K562 (cell line): ENCODE results near the gene SH2D3A. TPM values are rescaled to one million over a fixed set of nuclear protein-coding genes. Genes with fewer than 3 reads are reported as not detected.

ENCODE experiments used
- ATAC-seq: fragments of 200-7000 bp; cut with Tn5 transposase; 3 replicates; pipeline ENCODE4 v1.9.1; 2020; ENCODE audit warnings: moderate library complexity
- BruUV-seq: library from RNA; stranded (reverse); fragments of 400-500 nt; replicated peaks from 2 replicates; lab custom pipeline; 2021; lab: Mats Ljungman, UMichigan
- CTCF ChIA-PET: fragments of 300-600 bp; formaldehyde crosslinking; extraction: SDS; loops from one replicate; lab custom pipeline; 2021; ENCODE audit warnings: low intra/inter-chr PET ratio; lab: Yijun Ruan, JAX
- POLR2A ChIA-PET: fragments of 300-600, 350-650 bp; sonication (Branson Sonifier 250); formaldehyde crosslinking; extraction: SDS; loops from one replicate; lab custom pipeline; 2021; ENCODE audit warnings: antibody characterized with exemption, inconsistent platforms; lab: Yijun Ruan, JAX
- DNase-seq, 4 experiments: peaks; one replicate each; pipeline versions ENCODE4 v3.0.0 to v3.0.0-alpha.2; 2011 to 2018; ENCODE audit warnings: low spot score in 3 of 4, mixed read lengths in 3 of 4; ENCODE audit errors: extremely low read depth in 1 of 4
- FAIRE-seq: peaks from 2 replicates; lab custom pipeline; 2011; peaks lifted over from hg19 to GRCh38; lab: Jason Lieb, UNC
- H2AFZ ChIP-seq: 2 replicates; pipeline ENCODE4 v1.6.0; 2011; ENCODE audit warnings: low read depth, low read length, control low read depth, inconsistent platforms
- H3K27ac ChIP-seq: fragments of 200-600 bp; 3 replicates; pipeline ENCODE4 v1.8.0; 2011; ENCODE audit warnings: low read depth, mild to moderate bottlenecking, control low read depth, inconsistent platforms, low read length, moderate library complexity, mixed read lengths; ENCODE audit errors: extremely low read depth
- H3K27me3 ChIP-seq, 2 experiments: fragments of 300-600 bp in 1 of 2; 2 replicates in 1 of 2; 3 replicates in 1 of 2; pipeline versions ENCODE4 v1.6.0 to v1.8.0; 2011; ENCODE audit warnings: inconsistent platforms in 2 of 2, low read length in 2 of 2, mild to moderate bottlenecking in 1 of 2, mixed read lengths in 1 of 2, moderate library complexity in 1 of 2; ENCODE audit not compliant: control insufficient read depth in 2 of 2, insufficient read depth in 2 of 2
- H3K36me3 ChIP-seq: fragments of 300-600 bp; 3 replicates; pipeline ENCODE4 v1.8.0; 2011; ENCODE audit warnings: mild to moderate bottlenecking, low read length, inconsistent platforms; ENCODE audit not compliant: control insufficient read depth, insufficient read depth
- H3K4me1 ChIP-seq, 2 experiments: fragments of 200-600 bp in 1 of 2; replicated peaks in 1 of 2; 2 replicates in 1 of 2; 3 replicates in 1 of 2; pipeline versions ENCODE4 v1.5.1 to v1.8.0; 2011; ENCODE audit warnings: inconsistent platforms in 2 of 2, low read length in 2 of 2, mild to moderate bottlenecking in 1 of 2, mixed read lengths in 1 of 2, moderate library complexity in 1 of 2; ENCODE audit not compliant: control insufficient read depth in 2 of 2, insufficient read depth in 2 of 2
- H3K4me2 ChIP-seq: 2 replicates; pipeline ENCODE4 v1.6.1; 2011; ENCODE audit warnings: low read length, control low read depth, inconsistent platforms, mixed read lengths; ENCODE audit not compliant: insufficient read depth
- H3K4me3 ChIP-seq: fragments of 200-600 bp; sonication (generic), shearing (Covaris generic); 2 replicates; pipeline ENCODE4 v1.5.1; 2016; ENCODE audit warnings: control low read depth, inconsistent platforms
- H3K79me2 ChIP-seq: fragments of 200-600 bp; 3 replicates; pipeline ENCODE4 v1.8.0; 2011; ENCODE audit warnings: low read length, inconsistent platforms; ENCODE audit not compliant: control insufficient read depth, insufficient read depth
- H3K9ac ChIP-seq, 2 experiments: 2 replicates each; pipeline versions ENCODE4 v1.6.0 to v1.6.1; 2011; ENCODE audit warnings: low read depth in 2 of 2, low read length in 2 of 2, control low read depth in 1 of 2, inconsistent platforms in 1 of 2, mild to moderate bottlenecking in 1 of 2, mixed read lengths in 1 of 2; ENCODE audit not compliant: insufficient read depth in 1 of 2
- H3K9me1 ChIP-seq: one replicate; pipeline ENCODE4 v1.6.0; 2011; ENCODE audit warnings: inconsistent platforms, mild to moderate bottlenecking, low read length, moderate library complexity; ENCODE audit not compliant: control insufficient read depth, insufficient read depth
- H3K9me3 ChIP-seq: replicated peaks from 2 replicates; pipeline ENCODE4 v1.5.1; 2011; ENCODE audit warnings: low read depth, low read length, inconsistent platforms; ENCODE audit not compliant: control insufficient read depth, insufficient read depth
- H4K20me1 ChIP-seq: replicated peaks from 2 replicates; pipeline ENCODE4 v1.6.1; 2011; ENCODE audit warnings: low read length, inconsistent platforms, mixed read lengths; ENCODE audit not compliant: control insufficient read depth, insufficient read depth
- RFX1 ChIP-seq: fragments of 450-650 bp; IDR thresholded peaks from 2 replicates; pipeline ENCODE4 v1.6.1; 2016; ENCODE audit warnings: mild to moderate bottlenecking, moderate library complexity
- SUPT5H ChIP-seq: fragments of 450-650 bp; IDR thresholded peaks from 2 replicates; pipeline ENCODE4 v1.6.1; 2016
- WGBS: fragments of 100-300 bp; shearing (Covaris generic); methylation state at CpG from one replicate; pipeline ENCODE4 v1.1.6; 2016; ENCODE audit warnings: low coverage, mixed read lengths; ENCODE audit not compliant: insufficient coverage; ENCODE audit errors: missing lambda C conversion rate; 5-methylcytosine and 5-hydroxymethylcytosine counted together
- in situ Hi-C: fragments of 300-500 bp; cut with MboI; formaldehyde crosslinking; loops from 4 replicates; pipeline ENCODE4 v1.15.0; 2018; ENCODE audit warnings: inconsistent platforms, mixed read lengths
- intact Hi-C: fragments of 100-400 bp; cut with micrococcal nuclease; formaldehyde crosslinking; loops from 2 replicates; pipeline ENCODE4 v1.14.2; 2022
- polyA plus RNA-seq, 8 experiments: library from polyadenylated mRNA; depleted of rRNA in 4 of 8; stranded (reverse) in 5 of 8; unstranded in 3 of 8; fragments of >200 nt; fragmentation: Nextera tagmentation in 2 of 8; fragmentation: Illumina TruSeq in 1 of 8; extraction: Ambion mirVana in 2 of 8; extraction: Trizol in 1 of 8; gene quantifications; 2 replicates each; pipeline versions ENCODE4 v1.2.1 to v1.2.3, GENCODE V29; 2011 to 2014; ENCODE audit warnings: inconsistent platforms in 1 of 8, missing spikeins in 1 of 8
- total RNA-seq, 7 experiments: library from RNA; depleted of rRNA in 6 of 7; stranded (reverse); fragments of >200 nt in 6 of 7; fragmentation: Illumina TruSeq in 2 of 7; extraction: Trizol in 2 of 7; gene quantifications; 2 replicates each; pipeline versions ENCODE4 v1.2.1 to v1.2.3, GENCODE V29; 2011 to 2021; ENCODE audit warnings: low replicate concordance in 1 of 7
- TF ChIP-seq, protein P1 (sequence below): fragments of 450-650 bp; conservative IDR thresholded peaks from 2 replicates; pipeline ENCODE4 v1.6.1; 2016; ENCODE audit warnings: missing genetic modification characterization, low read depth, mild to moderate bottlenecking, control low read depth, missing compliant biosample characterization

Gene SH2D3A
- total and polyA plus RNA-seq, 9 of the 15 experiments (the other 6 are each of a cell fraction or from before 2014, with no cell fraction given): 0.75 to 26.3 (median 8.9) TPM

DNA sequence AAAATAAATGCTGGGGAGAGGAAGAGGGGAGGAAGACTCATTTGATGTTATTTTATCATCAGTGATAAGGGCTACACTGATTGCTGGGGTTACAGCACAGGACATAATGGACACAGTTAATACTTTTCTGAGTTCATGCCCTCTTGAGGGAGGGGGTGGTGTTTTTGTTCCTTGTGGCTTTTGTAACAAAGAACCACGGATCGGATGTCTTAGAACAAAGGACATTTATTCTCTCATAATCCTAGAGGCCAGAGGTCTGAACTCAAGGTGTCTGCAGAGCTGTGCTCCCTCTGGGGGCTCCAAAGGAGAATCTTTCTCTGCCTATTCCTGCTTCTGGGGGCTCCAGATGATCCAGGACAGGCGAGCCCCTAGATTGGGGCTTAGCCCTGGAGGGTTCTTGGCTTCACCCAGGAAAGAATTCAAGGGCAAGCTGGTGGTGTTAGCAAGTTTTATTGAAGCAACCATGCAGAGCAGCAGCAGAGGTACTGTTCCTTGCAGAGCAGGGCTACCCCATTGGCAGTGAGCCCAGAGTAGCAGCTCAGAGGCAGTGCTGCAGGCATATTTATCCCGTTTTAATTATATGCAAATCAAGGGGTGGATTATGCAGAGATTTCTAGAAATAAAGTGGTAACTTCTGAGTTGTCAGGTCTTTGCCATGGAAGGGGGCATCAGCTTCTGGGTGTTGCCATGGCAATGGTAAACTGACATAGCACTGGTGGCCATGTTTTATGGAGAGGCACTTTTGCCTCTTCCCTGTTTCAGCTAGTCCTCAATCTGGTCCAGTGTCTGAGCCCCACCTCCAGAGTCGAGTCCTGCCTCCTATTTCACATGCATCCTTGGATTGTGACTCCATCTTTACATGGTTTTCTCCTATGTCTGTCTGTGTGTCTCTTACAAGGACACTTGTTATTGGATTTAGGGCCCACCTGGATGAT is 23.2 kb upstream of the SH2D3A start:
- no TSS peak for BruUV-seq
- intact Hi-C loops: no loop called here
- CTCF ChIA-PET: no interaction called here
- in situ Hi-C loops: no loop called here
- Histone ChIP-seq H2AFZ (no peak overlapping the region), H3K27ac (no peak overlapping the region)
- no peak for ATAC-seq
- TF ChIP-seq RFX1 (peak; percentile 61), SUPT5H (no peak)
- TF ChIP-seq, protein P1, sequence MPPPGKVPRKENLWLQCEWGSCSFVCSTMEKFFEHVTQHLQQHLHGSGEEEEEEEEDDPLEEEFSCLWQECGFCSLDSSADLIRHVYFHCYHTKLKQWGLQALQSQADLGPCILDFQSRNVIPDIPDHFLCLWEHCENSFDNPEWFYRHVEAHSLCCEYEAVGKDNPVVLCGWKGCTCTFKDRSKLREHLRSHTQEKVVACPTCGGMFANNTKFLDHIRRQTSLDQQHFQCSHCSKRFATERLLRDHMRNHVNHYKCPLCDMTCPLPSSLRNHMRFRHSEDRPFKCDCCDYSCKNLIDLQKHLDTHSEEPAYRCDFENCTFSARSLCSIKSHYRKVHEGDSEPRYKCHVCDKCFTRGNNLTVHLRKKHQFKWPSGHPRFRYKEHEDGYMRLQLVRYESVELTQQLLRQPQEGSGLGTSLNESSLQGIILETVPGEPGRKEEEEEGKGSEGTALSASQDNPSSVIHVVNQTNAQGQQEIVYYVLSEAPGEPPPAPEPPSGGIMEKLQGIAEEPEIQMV (tag): peak; percentile 76; the same call in 1 of the 2 replicates
- TF ChIP-seq, all 486 proteins: peak for 2
- 9% methylated on average over 5 of the region's 5 CpGs for WGBS
- H3K4me1 ChIP-seq: no peaks in the 10 kb centered on the region
- H3K79me2 ChIP-seq: no peaks in the 10 kb centered on the region
- no peaks in the 10 kb centered on the region for H3K9me1 ChIP-seq
- H3K9me3 ChIP-seq: peaks cover 3% of the 10 kb centered on the region
- H3K27me3 ChIP-seq: no peaks in the 10 kb centered on the region
- H3K36me3 ChIP-seq: no peaks in the 10 kb centered on the region
- no peak overlapping the region for H3K4me2 ChIP-seq
- no peak overlapping the region for H3K4me3 ChIP-seq
- POLR2A ChIA-PET: interaction anchor here (0.7 to 1.0 kb wide), 4 partner anchors 9 to 24 kb away, joined by 3 to 5 read pairs (median 3); partner anchors contain the start of gene SH2D3A
- H4K20me1 ChIP-seq: no peaks in the 10 kb centered on the region
- FAIRE-seq: no peak
- H3K9ac ChIP-seq: no peak overlapping the region
- no peak for DNase-seq
